DOHH2 (cell line): Measurements from ENCODE around the gene BATF2.
A peak's percentile ranks its signal among the peaks of the same experiment; 100 is the strongest.

Source experiments
- H3F3A ChIP-seq: fragments of 200-600 bp; sonication (generic), shearing (Covaris generic); 2 replicates; pipeline ENCODE4 v1.6.0; 2016; ENCODE audit warnings: antibody characterized with exemption, mild to moderate bottlenecking; ENCODE audit not compliant: control insufficient read depth, insufficient read depth
- H3K27ac ChIP-seq: fragments of 200-600 bp; sonication (generic); 2 replicates; pipeline ENCODE4 v1.5.1; 2014; ENCODE audit warnings: low read depth, mild to moderate bottlenecking, low read length, moderate library complexity
- H3K27me3 ChIP-seq: fragments of 200-600 bp; sonication (generic); 2 replicates; pipeline ENCODE4 v1.6.1; 2014; ENCODE audit warnings: mild to moderate bottlenecking, low read length, mixed read lengths; ENCODE audit not compliant: control insufficient read depth
- H3K36me3 ChIP-seq: fragments of 200-600 bp; sonication (generic); 2 replicates; pipeline ENCODE4 v1.6.1; 2014; ENCODE audit warnings: mild to moderate bottlenecking, low read length, moderate library complexity, mixed read lengths; ENCODE audit not compliant: control insufficient read depth
- H3K4me1 ChIP-seq: fragments of 200-600 bp; sonication (generic); 2 replicates; pipeline ENCODE4 v1.6.1; 2014; ENCODE audit warnings: mild to moderate bottlenecking, low read length, mixed read lengths; ENCODE audit not compliant: control insufficient read depth
- H3K4me2 ChIP-seq: fragments of 200-600 bp; sonication (generic); 2 replicates; pipeline ENCODE4 v1.6.0; 2014; ENCODE audit warnings: mild to moderate bottlenecking, low read length, moderate library complexity
- H3K4me3 ChIP-seq: fragments of 200-600 bp; sonication (generic); 2 replicates; pipeline ENCODE4 v1.5.1; 2014; ENCODE audit warnings: mild to moderate bottlenecking, low read length, mixed read lengths
- H3K79me2 ChIP-seq: fragments of 200-600 bp; sonication (generic); 2 replicates; pipeline ENCODE4 v1.6.1; 2014; ENCODE audit warnings: mild to moderate bottlenecking, low read length, mixed read lengths; ENCODE audit not compliant: control insufficient read depth
- H3K9me2 ChIP-seq: fragments of 200-600 bp; sonication (generic); replicated peaks from 2 replicates; pipeline ENCODE4 v1.6.1; 2014; ENCODE audit warnings: mild to moderate bottlenecking, low read length, mixed read lengths; ENCODE audit not compliant: control insufficient read depth
- H3K9me3 ChIP-seq: fragments of 200-600 bp; sonication (generic); 2 replicates; pipeline ENCODE4 v1.6.1; 2014; ENCODE audit warnings: antibody characterized with exemption, low read length, mixed read lengths; ENCODE audit not compliant: control insufficient read depth, insufficient read depth
- H4K20me1 ChIP-seq: fragments of 200-600 bp; sonication (generic); 2 replicates; pipeline ENCODE4 v1.6.0; 2014; ENCODE audit warnings: low read depth, mild to moderate bottlenecking, antibody characterized with exemption, low read length, moderate library complexity; ENCODE audit not compliant: control insufficient read depth, insufficient read depth
- EZH2phosphoT487 ChIP-seq: fragments of 200-600 bp; sonication (generic); IDR thresholded peaks from 2 replicates; pipeline ENCODE4 v1.6.1; 2017; ENCODE audit warnings: borderline replicate concordance, mild to moderate bottlenecking, antibody characterized with exemption, low read length, moderate library complexity, mixed read lengths
- TF ChIP-seq, protein P1 (sequence below): fragments of 200-600 bp; sonication (generic); IDR thresholded peaks from one replicate; pipeline ENCODE4 v1.5.1; 2014; ENCODE audit warnings: antibody characterized with exemption, mild to moderate bottlenecking, low read depth, low read length; ENCODE audit not compliant: poor library complexity, severe bottlenecking

Gene BATF2

DNA sequence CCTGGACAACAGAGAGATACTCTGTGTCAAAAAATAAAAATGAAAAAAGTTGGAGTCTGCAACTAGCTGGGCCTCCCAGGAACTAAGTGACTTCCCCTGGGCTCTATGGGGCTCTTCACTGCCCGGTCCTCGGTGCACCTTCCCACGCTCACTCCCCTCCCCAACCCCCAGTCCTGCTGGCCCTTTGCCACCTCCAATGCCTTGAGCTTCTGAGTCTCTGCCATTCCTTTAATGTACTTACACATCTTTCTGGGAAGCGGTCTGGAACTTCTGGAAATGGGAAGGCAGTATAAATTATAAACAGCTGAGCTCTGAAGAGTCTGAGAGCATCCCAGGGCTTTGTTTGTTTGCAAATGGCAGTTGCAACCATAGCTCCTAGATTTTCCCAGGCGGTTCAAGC lies 5.9 kb upstream of the BATF2 start:
- H4K20me1 ChIP-seq = no peaks in the 10 kb centered on the region
- H3K79me2 ChIP-seq = no peaks in the 10 kb centered on the region
- no peak for TF ChIP-seq EZH2phosphoT487
- TF ChIP-seq, protein P1, sequence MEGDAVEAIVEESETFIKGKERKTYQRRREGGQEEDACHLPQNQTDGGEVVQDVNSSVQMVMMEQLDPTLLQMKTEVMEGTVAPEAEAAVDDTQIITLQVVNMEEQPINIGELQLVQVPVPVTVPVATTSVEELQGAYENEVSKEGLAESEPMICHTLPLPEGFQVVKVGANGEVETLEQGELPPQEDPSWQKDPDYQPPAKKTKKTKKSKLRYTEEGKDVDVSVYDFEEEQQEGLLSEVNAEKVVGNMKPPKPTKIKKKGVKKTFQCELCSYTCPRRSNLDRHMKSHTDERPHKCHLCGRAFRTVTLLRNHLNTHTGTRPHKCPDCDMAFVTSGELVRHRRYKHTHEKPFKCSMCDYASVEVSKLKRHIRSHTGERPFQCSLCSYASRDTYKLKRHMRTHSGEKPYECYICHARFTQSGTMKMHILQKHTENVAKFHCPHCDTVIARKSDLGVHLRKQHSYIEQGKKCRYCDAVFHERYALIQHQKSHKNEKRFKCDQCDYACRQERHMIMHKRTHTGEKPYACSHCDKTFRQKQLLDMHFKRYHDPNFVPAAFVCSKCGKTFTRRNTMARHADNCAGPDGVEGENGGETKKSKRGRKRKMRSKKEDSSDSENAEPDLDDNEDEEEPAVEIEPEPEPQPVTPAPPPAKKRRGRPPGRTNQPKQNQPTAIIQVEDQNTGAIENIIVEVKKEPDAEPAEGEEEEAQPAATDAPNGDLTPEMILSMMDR = no peak
- H3K36me3 ChIP-seq = no peaks in the 10 kb centered on the region
- H3K27ac ChIP-seq = no peak overlapping the region
- peaks cover 13% of the 10 kb centered on the region for H3K4me1 ChIP-seq
- no peaks in the 10 kb centered on the region for H3K27me3 ChIP-seq
- no peak overlapping the region for H3K4me2 ChIP-seq
- H3K9me3 ChIP-seq = no peaks in the 10 kb centered on the region
- H3K9me2 ChIP-seq = no peaks in the 10 kb centered on the region
- H3K4me3 ChIP-seq = no peak overlapping the region
- H3F3A ChIP-seq = no peaks in the 10 kb centered on the region

DNA sequence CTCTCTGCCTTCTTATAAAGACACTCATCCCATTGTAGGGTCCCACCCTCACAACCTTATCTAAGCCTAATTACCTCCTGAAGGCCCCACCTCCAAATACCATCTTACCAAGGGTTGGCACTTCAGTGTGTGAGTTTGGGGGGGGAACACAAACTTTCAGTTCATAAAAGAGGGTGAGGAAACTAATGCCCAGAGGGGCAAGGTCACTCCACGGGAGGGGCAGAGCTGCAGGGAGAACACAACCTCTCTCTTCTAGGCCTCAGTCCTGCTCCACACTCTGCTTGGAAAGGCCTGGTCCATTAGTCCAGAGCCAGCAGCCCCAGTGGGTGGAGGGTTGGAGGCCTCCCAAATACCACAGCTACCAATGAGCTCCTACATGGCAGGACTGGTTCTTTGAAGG lies 2.7 kb upstream of the BATF2 start:
- no peak for TF ChIP-seq EZH2phosphoT487
- TF ChIP-seq, protein P1 = no peak
- no peak overlapping the region for H3K4me2 ChIP-seq
- H3K36me3 ChIP-seq = no peaks in the 10 kb centered on the region
- H3K9me3 ChIP-seq = no peaks in the 10 kb centered on the region
- H3K27ac ChIP-seq = no peak overlapping the region
- H3K9me2 ChIP-seq = no peaks in the 10 kb centered on the region
- H3K27me3 ChIP-seq = no peaks in the 10 kb centered on the region
- peaks cover 28% of the 10 kb centered on the region for H3K4me1 ChIP-seq
- H3F3A ChIP-seq = no peaks in the 10 kb centered on the region
- no peaks in the 10 kb centered on the region for H4K20me1 ChIP-seq
- no peaks in the 10 kb centered on the region for H3K79me2 ChIP-seq
- no peak overlapping the region for H3K4me3 ChIP-seq

DNA sequence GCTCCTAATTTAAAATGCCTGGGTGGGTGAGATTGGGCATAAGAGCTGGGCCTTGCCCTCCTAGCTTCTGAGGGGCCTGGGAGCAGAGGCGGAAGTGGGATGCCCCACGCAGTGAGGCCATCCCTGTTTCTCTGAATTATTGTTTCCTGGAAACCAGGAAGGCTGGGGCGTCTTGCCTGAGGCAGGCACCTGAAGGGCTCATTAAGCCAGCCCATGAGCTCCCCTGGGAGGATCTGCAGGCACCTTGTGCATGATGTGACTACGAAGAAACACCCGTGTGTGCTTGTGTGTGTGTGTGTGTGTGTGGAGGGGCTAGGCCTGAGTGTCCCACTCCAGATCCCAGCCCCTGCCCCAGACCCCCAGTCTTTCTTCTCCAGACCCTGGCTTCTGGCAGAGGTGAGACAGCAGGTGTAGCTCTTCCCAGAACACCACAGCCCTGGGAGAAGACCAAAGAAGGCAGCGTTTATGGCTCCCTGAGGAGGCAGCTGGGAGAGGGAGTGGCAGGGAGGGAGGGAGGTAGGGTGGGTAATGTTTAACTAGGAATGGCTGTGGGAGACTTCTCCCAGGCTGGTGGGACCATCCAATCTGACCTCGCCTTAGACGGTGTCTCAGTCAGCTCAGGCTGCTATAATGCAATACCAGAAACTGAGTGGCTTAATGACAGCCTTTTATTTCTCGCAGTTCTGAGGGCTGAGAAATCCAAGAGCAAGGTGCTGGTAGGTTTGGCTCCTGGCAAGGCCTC lies 2.1 kb upstream of the BATF2 start:
- H3K4me3 ChIP-seq = peak overlapping the region; percentile 1
- H3K9me2 ChIP-seq = no peaks in the 10 kb centered on the region
- H3K27me3 ChIP-seq = no peaks in the 10 kb centered on the region
- peaks cover 28% of the 10 kb centered on the region for H3K4me1 ChIP-seq
- TF ChIP-seq EZH2phosphoT487 = no peak
- TF ChIP-seq, protein P1 = no peak
- H3K9me3 ChIP-seq = no peaks in the 10 kb centered on the region
- peak overlapping the region; percentile 23 for H3K4me2 ChIP-seq
- H3K27ac ChIP-seq = no peak overlapping the region
- H3K79me2 ChIP-seq = no peaks in the 10 kb centered on the region
- H3F3A ChIP-seq = no peaks in the 10 kb centered on the region
- no peaks in the 10 kb centered on the region for H4K20me1 ChIP-seq
- no peaks in the 10 kb centered on the region for H3K36me3 ChIP-seq
